SIG-M5 (cell line): Measurements from ENCODE around the gene SNED1.
"Not testable (repeated sequence)": the region's sequence is repeated elsewhere in the genome, so short reads cannot be mapped to it uniquely, and the experiment has no call there.

Experiments
- DNase-seq: peaks from one replicate; lab custom pipeline; 2025; lab: John Stamatoyannopoulos, UW

SNED1 gene

DNA sequence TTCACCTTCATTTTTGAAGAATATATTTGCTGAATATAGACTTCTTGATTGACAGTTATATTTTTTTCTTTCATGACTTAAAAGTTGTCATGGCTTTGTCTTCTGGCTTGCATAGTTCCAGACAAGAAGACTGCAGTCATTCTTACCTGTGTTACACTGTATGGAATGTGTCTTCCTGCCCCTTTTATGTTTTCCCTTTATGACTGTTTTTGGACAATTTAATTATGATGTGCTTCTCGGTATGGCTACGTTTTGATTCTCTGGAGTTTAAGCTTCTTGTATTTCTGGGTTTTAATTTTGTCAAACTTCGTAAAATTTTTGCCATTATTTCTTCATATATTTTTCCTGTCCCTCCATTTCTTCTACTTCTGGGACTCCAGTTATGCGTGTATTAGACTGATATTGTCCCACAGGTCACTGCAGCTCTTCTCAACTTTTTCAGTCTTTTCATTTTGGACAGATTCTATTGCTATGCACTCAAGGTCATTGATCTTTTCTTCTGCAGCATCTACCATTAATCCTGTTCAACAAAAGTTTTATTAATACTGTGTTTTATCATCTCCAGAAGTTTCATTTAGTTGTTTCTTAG, 86.5 kb downstream of the SNED1 start:
- DNase-seq, result no peak

DNA sequence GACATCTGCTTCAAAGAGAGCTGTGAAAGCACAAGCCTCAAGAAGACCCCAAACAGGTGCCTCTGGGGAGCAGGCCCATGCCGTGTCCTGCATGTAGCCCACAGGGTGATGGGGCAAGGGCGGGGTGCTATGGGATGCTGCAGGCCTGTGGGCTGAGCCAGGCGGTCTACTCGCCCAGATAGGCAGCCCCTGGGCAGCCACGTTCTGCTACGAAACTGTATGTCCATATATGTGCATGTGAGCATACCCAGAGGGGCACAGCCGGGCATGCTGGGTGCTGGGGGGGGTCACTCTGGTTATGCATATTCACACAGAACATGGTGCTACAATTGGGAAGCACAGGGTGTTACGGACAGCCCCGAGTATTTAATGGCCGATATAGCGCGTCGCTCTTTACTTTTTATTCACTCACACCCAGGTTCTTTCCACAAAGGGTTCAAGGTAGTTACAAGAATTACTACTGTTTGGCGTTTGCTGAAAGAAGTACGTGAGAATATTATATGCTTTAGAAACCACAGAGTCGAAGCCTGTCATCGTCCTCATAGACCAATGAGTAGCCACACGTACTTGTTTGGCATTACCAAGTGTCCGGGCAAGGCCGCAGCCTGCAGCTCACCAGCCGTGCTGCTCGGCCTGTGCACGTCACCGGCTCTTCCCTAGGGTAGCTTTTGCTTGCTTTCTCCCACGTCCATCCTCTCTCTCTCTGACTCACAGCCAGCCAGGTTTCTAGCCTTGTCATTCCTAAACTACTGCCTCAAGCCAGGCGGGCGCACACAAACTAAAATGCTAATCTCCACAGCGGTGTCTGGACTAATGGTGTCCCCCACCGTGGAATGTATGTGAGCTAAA, 89.2 kb downstream of the SNED1 start:
- DNase-seq, result no peak

DNA sequence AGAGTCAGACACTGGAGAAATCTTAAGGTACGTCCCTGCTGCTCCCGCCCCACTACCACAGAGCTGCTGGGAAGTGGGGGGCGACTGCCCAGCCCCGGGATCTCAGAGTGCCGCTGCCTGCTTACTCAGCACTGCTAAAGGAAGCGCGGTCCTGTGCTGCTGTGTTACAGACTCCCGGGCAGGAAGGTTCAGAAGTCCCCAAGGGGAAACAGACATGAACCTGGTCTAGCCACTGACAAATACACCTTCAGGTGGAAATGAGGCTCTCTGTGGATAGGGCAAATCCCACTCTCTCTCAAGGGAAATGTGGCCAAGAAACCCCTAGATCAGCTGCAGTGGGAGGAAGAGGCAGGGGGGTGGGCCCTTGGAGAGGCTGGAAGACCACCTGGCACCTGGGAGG, 90.0 kb downstream of the SNED1 start:
- DNase-seq, result no peak

DNA sequence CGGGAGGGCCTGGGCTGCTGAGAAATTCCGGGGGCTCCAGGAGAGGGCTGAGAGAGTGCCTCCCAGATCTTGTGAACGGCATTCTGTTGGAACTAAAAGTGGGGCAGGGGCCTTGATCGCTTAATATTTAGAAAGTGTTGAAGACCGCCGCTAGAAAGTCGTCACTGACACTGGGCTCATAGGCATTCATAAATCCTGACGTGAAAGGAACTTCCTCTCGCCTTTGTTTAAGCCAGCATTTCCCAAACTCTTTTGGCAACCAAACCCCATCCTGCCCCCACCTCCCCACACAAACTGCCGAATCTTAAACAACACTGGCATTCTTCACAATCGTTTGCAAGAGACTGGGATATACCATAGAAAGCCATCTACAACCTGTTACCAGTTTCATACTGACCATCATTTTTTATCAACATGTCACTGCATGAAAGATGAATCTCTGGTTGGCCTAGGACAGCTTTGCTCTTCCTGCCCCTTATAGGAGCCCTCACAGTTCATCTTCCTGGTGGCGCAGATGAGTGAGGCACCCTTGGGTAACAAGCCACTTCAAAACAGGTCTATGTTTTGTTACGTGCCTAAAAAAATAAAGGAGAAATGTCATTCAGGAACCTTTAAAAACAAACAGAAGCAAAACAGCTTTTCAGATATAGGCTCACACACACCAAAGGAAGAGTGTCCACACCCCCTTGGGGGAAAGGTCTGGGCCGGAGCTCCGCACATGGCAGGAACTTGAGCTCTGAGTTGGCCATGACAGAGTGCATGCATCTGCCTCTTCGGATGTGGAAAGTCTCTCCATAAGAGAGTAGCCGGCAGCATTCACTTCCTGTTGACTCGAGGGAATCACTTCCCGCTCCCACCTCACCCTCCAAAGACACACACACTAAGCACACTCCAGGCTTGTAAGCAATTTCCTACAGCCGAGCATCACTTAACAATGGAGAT, 90.6 kb downstream of the SNED1 start:
- no peak for DNase-seq

DNA sequence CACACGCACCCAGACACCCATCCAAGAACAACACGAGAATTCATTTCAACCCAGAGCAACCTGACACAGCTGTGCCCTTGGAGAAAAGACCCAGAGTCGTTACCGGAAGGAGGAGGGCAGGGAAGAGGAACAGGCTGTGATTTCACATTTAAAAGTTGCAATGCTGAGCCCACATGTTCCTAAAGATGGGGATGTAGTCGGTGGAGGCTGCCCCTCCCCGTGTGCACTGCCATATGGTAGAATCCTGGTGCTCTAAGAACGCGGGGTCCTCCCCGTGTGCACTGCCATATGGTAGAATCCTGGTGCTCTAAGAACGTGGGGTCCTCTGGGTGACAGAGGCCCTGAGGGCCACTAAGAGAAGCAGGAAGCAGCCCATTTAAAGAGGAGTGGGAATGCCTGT, 92.8 kb downstream of the SNED1 start:
- no peak for DNase-seq

DNA sequence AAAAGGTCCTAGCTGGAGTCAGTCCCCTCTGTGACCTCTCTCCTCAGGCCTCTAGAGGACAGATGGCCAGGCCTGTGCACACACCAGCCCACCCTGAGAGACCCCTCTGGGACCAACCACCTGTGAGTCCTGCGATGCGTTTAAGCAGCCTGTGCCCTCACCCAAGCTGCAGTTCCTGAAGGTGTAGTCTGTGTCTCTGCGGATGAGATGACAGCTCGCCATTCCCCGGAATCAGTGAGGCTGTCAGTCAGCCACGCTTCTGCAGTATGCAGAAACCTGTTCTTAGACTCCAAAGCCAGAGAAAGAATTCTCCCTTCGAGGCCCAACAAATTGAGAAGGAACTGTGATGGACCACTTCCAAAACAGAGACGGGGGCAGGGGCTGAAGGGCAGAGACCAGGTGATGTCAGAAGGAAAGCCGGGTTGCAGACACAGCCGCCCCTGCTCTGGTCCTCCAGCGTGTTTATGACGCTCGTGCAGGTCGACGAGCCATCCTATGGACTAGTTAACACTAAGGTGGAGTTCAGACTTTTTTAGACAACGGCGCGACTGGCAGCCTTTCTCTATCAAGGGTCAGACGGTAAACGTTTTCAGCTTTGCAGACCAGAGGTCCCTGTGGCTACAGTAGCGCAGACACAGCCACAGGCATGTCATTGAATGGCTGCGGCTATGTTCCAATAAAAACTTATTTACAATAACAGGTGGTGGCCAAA, 93.5 kb downstream of the SNED1 start:
- no peak for DNase-seq

DNA sequence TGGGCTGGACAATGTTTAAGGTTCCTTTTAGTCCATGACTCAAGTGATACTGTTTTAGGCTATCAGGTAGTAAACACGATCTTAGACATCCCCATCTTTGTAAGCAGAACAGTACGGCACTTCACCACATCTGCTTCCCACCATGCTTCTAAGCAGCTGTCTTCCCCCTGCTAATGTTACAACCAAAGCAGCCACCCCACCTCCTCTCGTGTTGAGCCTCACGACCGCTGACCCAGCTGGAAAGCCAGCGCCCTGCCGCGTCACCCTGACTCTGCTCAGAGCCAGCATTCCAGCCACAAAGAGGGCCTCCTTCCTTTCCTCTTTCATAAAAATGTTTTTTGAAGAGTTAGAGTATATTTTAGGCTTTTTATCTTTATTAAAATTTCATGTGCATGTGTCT, 94.3 kb downstream of the SNED1 start:
- no peak for DNase-seq

DNA sequence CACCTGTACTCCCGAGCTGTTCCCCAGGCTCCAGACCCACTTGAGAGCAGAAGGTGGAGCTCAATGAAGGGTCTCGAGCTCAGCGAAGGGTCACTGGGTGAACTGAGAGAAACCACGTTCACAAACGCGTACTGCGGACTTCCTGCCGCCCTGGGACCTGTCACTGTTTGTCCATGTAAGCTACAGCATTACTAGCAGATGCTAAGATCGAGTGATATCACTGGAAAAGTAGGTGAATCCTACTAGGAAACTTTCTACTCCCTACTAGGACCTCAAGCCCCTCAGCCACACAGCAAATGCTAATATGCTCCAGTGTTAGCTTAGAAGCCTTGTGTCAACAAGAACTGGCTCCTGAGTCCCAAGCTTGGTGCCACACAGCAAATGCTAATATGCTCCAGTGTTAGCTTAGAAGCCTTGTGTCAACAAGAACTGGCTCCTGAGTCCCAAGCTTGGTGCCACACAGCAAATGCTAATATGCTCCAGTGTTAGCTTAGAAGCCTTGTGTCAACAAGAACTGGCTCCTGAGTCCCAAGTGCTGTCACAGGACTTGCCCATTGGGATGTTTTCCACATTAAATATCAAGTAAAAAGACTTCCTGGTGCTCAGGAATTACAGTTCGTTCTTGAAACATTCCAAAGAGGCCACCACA, 94.8 kb downstream of the SNED1 start:
- DNase-seq, result not testable (repeated sequence)

DNA sequence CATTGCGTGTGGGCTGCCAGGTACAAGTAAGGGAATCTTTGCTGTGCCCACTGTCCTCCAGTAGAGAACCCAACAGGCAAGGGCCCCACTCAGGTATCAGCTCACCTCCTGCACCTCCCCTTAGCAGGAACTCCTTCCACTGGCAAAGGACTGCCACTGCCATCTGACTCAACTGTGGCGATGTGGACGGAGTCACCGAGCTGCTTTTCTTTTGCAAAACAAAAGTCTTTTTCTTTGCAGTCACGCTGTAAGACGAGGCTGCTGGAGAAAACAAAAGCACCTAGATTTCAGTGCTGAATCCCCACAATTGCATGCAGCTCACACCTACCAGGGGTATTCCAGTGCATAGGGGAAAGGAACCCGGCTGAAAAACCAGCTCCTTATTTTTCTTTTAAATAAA, 95.8 kb downstream of the SNED1 start:
- DNase-seq, result no peak

DNA sequence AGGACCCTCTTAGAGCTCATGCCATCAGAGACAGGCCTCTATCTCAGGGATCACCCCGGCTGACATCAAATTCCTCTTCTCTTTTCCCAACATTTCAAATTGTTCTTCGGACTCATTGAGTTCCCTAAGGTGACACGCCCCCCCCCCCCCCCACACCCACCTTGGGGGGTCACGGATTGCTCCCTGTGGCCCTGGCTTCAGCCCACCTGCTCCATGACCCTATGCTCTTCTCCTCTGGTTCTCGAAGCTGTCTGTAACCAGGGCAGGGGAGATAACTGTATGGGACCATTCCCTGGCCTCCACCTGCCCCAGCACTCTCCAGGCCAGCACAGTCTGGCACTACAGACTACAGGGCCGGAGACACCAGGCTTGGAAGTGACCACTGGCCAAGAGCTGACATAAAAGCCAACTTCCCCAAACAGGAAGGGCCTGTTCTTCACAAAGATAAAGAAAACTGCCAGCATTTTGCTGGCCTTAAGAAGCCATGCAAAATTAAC, 96.6 kb downstream of the SNED1 start:
- DNase-seq, result no peak

DNA sequence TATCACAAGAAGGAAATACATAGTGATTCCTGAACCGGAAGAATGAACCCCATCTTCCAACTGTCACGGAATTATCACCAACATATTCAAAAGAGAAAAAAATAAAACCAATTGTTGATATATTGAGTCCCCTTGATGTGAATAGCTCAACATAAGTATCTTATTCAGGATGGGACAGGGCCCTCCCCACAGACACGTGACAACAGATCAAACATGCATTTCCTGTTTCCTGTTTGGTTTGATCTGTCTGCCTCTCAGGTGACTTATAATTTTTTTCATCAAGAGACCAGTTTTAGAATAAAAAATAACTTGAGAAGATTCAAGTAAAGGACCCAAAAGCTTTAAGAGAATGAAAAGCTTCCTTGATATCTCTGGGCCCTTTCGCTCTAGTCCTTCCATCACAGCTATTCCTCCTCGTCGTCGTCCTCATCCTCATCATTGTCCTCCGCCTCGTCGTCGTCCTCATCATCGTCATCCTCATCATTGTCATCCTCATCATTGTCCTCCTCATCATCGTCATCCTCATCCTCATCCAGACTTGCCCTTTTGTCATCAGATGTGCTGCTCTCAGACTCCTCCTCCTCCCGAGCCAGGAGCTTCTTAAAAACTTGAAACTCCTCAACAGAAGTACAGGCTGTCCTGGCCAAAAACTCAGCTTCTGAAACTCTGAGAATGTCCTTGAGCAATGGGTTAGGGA, 97.3 kb downstream of the SNED1 start:
- no peak for DNase-seq

DNA sequence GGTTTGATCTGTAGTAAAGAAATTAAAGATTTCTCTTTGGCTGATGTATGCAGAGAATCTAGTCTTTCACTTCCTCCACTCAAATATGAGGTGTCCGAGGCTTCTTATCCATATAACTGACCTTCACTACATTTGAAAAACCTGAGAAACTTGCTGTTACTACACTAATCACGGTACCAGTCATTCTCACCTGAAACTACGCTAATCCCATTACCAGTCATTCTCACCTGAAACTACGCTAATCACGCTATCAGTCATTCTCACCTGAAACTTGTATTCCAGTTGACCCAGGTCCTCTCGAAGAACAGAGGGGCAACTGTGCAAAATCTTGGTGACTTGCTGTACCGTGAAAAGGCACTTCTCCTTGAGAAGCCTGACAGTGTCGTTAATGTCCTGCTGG, 98.6 kb downstream of the SNED1 start:
- no peak for DNase-seq

DNA sequence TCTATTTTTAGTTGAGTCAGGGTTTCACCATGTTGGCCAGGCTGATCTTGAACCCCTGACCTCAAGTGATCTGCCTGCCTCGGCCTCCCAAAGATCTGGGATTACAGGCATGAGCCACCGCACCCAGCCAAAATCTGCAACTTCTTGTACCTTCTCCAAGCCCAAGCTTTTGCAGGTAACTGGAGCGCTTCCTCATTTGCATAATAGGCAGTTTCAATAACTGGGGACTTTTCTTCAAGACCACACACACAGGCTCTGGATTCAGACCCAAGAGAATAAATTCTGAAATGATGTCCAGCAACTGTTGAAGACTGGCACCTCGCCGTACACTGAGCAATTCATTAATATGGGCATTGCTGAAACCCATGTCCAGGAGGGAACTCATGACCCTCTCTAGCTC, 100.8 kb downstream of the SNED1 start:
- DNase-seq, result no peak

DNA sequence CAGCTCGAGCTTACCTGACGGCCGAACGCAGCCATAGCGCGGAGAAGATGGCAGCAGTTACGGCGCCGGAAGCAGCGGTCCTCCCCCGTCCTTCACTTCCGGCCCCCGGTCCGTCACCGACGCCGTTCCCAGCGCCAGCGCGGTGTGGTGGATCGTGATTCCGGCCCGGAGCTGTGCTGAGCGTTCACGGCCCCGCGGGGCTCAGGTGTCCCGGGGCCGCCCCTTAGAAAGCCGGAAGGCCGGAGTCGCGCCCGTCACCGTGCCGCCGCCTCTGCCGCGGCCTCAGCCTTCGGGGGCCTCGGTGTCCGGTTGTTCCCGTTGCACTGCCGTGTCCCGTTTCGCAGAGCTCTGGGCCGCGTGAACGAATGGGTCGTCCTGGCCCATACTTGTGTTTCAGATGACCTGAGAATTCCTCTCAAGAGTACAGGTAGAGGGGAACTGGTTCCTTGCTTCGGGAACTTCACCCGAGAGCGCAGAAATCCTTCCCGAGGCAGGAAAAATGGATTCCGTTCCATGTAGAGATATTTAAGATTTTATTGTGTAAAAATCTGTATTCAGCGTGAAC, 103.9 kb downstream of the SNED1 start, which contains the start of gene MTERF4:
Gene MTERF4, minus strand, starts transcription at position 49 of the 565 bp plus-strand sequence. Its CDS starts 14 bp downstream, at position 35.
- DNase-seq, result no peak

DNA sequence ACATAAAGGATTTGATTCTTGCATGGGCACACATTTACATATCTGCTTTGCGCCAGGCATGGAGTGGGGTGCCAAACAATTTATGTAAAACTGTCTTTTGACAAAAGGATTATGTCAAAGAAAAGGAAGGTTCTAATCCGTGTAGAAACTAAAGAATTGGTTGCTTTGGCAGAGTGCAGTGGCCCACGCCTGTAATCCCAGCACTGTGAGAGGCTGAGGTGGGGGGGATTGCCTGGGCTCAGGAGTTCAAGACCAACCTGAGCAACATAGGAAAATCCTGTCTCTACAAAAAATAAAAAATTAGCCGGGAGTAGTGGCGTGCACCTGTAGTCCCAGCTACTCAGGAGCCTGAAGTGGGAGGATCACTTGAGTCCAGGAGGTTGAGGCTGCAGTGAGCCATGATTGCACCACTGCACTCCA, 104.8 kb downstream of the SNED1 start:
- no peak for DNase-seq

DNA sequence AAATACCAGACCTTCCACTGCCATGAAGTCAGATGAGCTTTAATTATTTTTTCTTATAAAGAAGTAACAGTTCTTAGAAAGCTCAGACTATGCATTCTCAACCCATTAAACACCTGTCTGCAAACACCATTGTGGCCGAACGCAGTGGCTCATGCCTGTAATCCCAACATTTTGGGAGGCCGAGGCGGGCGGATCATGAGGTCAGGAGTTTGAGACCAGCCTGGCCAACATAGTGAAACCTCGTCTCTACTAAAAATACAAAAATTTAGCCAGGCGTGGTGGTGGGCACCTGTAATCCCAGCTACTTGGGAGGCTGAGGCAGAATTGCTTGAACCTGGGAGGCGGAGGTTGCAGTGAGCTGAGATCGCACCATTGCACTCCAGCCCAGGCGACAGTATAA, 106.2 kb downstream of the SNED1 start:
- DNase-seq, result not testable (repeated sequence)

DNA sequence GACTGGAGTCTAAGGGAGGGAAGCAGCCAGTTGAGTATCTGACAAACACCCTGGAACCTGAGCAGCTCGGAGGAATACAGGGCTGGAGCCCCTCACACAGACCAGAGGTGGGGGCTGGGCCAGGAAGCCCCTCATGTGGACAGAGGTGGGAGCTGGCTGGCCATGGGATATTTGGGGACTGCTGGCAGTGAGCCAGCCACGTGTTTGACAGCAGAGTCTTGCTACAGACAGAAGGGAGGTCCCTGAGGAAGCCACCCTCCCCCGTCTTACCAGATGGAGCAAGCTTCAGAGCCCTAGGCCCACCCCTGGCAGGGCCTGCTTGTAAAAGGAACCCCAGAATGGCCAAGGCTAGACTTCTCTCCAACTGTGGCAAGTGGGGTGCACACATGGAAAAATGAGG, 107.2 kb downstream of the SNED1 start:
- no peak for DNase-seq

DNA sequence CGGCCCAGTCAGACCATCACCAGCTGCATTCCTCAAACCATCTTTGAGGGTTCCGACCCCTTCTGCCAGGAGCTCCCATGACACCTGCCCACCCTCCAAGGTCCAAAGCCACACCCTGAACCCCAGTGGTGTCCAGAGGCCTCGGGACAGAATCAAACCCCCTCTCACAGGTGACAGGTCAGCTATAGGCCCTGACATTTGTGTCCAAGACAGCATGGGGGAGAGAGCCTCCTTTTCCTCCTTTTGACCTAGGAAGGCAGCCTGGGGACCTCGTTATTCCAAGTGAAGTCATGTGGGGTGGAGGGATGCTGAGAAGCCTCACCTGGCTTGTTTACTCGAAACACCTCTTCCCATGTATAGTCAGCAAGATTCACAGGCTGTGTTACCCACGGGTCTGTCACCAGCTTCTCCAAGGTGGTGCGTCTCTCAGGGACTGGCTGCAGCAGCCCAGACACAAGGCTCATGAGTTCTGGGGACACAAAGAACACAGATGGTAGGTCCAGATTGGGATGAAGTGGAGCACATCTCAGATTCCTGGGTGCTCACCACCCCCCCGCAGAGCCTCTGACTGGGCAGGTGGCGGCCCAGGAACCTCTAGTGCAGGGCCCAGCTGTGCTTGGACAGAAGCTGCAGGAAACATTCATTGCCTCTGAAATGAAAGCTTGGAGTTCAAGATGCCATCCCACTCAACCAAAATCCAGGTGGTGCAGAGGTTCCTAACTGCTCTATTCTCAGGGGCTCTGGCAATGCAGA, 108.8 kb downstream of the SNED1 start:
- DNase-seq, result no peak
